H1 (cell line): ENCODE measurements around the gene RABL6. TPM values are rescaled to one million over a fixed set of nuclear protein-coding genes. Genes with fewer than 3 reads are reported as not detected.

ENCODE experiments used
- ASH2L ChIP-seq: fragments of 200-600, 300-600 bp; sonication (generic); IDR thresholded peaks from one replicate; pipeline ENCODE4 v1.7.1; 2017; ENCODE audit warnings: low read length
- BACH1 ChIP-seq: IDR thresholded peaks from 2 replicates; pipeline ENCODE4 v1.6.1; 2012; ENCODE audit warnings: low read length, improper control_type of control experiment
- CEBPB ChIP-seq: IDR thresholded peaks from 2 replicates; pipeline ENCODE4 v1.6.1; 2012; ENCODE audit warnings: low read depth, low read length
- EP300 ChIP-seq, 2 experiments: IDR thresholded peaks; 1 replicate in 1 of 2; 2 replicates in 1 of 2; pipeline ENCODE4 v1.6.1; 2011 to 2012; ENCODE audit warnings: low read depth in 2 of 2, low read length in 2 of 2, mild to moderate bottlenecking in 2 of 2, borderline replicate concordance in 1 of 2, inconsistent platforms in 1 of 2, moderate library complexity in 1 of 2
- EZH2 ChIP-seq: fragments of 200-600 bp; sonication (generic); IDR thresholded peaks from 2 replicates; pipeline ENCODE4 v1.7.1; 2012; ENCODE audit warnings: low read depth, mild to moderate bottlenecking, moderate library complexity, low read length, inconsistent platforms; ENCODE audit not compliant: severe bottlenecking
- FOSL1 ChIP-seq: IDR thresholded peaks from 2 replicates; pipeline ENCODE4 v1.6.1; 2011; ENCODE audit warnings: mild to moderate bottlenecking, low read depth, low read length, moderate library complexity; ENCODE audit not compliant: insufficient read depth
- KDM1A ChIP-seq: fragments of 200-600, 300-600 bp; sonication (generic); IDR thresholded peaks from 2 replicates; pipeline ENCODE4 v1.7.1; 2016; ENCODE audit warnings: mild to moderate bottlenecking, low read length, borderline replicate concordance
- KDM4A ChIP-seq: IDR thresholded peaks from one replicate; pipeline ENCODE4 v1.7.1; 2012; ENCODE audit warnings: low read depth, mild to moderate bottlenecking, moderate library complexity, low read length, inconsistent platforms; ENCODE audit not compliant: severe bottlenecking
- KDM5A ChIP-seq: fragments of 200-600 bp; IDR thresholded peaks from 2 replicates; pipeline ENCODE4 v1.7.1; 2012; ENCODE audit warnings: mild to moderate bottlenecking, low read length, inconsistent platforms, mixed read lengths
- NRF1 ChIP-seq: IDR thresholded peaks from 2 replicates; pipeline ENCODE4 v1.6.1; 2011; ENCODE audit warnings: mild to moderate bottlenecking, low read depth, low read length, improper control_type of control experiment
- POLR2A ChIP-seq, 2 experiments: IDR thresholded peaks; 1 replicate in 1 of 2; 2 replicates in 1 of 2; pipeline ENCODE4 v1.6.1; 2011; ENCODE audit warnings: low read depth in 2 of 2, low read length in 2 of 2, mild to moderate bottlenecking in 2 of 2; ENCODE audit errors: control extremely low read depth in 1 of 2
- POLR2AphosphoS5 ChIP-seq: IDR thresholded peaks from 2 replicates; pipeline ENCODE4 v1.6.1; 2011; ENCODE audit warnings: low read depth, low read length
- RXRA ChIP-seq: IDR thresholded peaks from 2 replicates; pipeline ENCODE4 v1.6.1; 2011; ENCODE audit warnings: low read depth, mild to moderate bottlenecking, low read length, moderate library complexity; ENCODE audit not compliant: insufficient read depth
- SAP30 ChIP-seq: fragments of 300-600 bp; sonication (generic); IDR thresholded peaks from 2 replicates; pipeline ENCODE4 v1.7.1; 2012; ENCODE audit warnings: low read length, moderate library complexity, mild to moderate bottlenecking, inconsistent platforms; ENCODE audit not compliant: insufficient read depth, insufficient replicate concordance
- TBP ChIP-seq: IDR thresholded peaks from 2 replicates; pipeline ENCODE4 v1.6.1; 2011; ENCODE audit warnings: low read depth, low read length, improper control_type of control experiment
- USF2 ChIP-seq: IDR thresholded peaks from 2 replicates; pipeline ENCODE4 v1.6.1; 2011; ENCODE audit warnings: low read length, improper control_type of control experiment
- YY1 ChIP-seq: IDR thresholded peaks from 2 replicates; pipeline ENCODE4 v1.6.1; 2011; ENCODE audit warnings: low read depth, mild to moderate bottlenecking, low read length
- polyA plus RNA-seq, 7 experiments: library from polyadenylated mRNA; depleted of rRNA in 3 of 7; stranded (reverse) in 5 of 7; unstranded in 2 of 7; fragments of >200 nt in 5 of 7; fragments of 200-250 nt in 2 of 7; gene quantifications; 1 replicate in 5 of 7; 2 replicates in 1 of 7; 4 replicates in 1 of 7; pipeline versions ENCODE4 v1.2.1 to v1.2.3, GENCODE V29; 2011 to 2013; ENCODE audit warnings: missing spikeins in 2 of 7, mixed read lengths in 2 of 7
- total RNA-seq: library from RNA; stranded (reverse); fragmentation: NEBNext Ultra II Directional; extraction: Animal tissue kit (Norgen Biotek cat#: 25700); gene quantifications from 2 replicates; pipeline ENCODE4 v1.2.1, GENCODE V29; 2021
- TF ChIP-seq, protein P1 (sequence below): IDR thresholded peaks from 2 replicates; pipeline ENCODE4 v1.6.1; 2012; ENCODE audit warnings: inconsistent platforms

The RABL6 gene
- total and polyA plus RNA-seq, 2 of the 8 experiments (the other 6 are each of a cell fraction or from before 2014, with no cell fraction given) = 70.1 to 130 TPM

DNA sequence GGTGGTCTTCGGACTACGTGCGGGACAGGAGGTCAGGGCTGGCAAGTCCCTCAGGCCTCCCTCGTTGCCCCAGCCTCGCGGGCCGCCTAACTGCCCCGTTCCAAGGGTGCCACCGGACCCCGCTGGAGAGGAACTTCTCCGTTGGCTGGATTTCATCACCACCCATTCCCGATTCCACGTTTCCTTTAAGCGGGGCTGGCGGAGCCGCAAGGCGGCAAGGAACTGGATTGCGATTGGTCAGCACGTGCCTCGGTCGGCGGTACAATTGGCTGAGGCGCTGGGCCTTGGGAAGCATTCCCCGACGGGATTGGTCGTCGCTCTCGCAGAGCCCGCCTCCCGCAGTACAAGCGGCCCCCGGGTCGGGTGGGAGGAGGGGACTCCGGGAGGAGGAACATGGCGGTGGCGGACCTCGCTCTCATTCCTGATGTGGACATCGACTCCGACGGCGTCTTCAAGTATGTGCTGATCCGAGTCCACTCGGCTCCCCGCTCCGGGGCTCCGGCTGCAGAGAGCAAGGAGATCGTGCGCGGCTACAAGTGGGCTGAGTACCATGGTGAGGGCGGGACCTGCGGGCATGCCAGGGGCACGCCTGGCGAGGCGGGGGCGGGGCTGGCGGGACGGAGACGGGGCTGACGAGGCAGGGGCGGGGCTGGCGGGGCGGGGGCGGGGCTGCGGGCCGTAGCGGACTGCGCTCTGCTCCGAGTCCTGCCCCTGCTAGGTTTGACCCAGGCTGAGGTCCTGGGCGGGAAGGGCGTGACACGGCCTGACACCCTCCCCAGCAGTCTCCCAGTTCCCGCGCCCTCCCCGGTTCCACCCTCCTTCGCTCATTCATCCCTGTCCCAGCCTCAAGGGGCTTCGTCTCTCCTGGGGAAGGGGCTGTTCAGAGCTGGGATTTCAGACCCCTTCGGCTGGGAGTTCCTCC, 41.6 kb downstream of the RABL6 start, which contains the start of gene PHPT1 (continued):
- no peak for TF ChIP-seq EZH2
- TF ChIP-seq KDM1A = no peak
- TF ChIP-seq KDM5A = peak; percentile 34; the same call in 1 of the 2 replicates
- TF ChIP-seq EP300 (IDR thresholded peaks at IDR 0.05; ENCODE audit: borderline replicate concordance in 1 of 2, low read depth in 2 of 2, low read length in 2 of 2) = no peak
- peak; percentile 55 for TF ChIP-seq ASH2L
- TF ChIP-seq USF2 = peak; percentile 60; the same call in 1 of the 2 replicates
- TF ChIP-seq CEBPB = peak; percentile 87
- no peak for TF ChIP-seq BACH1
- TF ChIP-seq KDM4A = no peak
- peak; percentile 38 for TF ChIP-seq SAP30
- TF ChIP-seq, protein P1, sequence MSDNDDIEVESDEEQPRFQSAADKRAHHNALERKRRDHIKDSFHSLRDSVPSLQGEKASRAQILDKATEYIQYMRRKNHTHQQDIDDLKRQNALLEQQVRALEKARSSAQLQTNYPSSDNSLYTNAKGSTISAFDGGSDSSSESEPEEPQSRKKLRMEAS = peak; percentile 60
- TF ChIP-seq NRF1 = no peak
- TF ChIP-seq POLR2A (IDR thresholded peaks at IDR 0.05; ENCODE audit: control extremely low read depth in 1 of 2, low read depth in 2 of 2, low read length in 2 of 2) = peak in 1 of 2 experiments; percentile 99; a peak in 2 of 3 replicates
- no peak for TF ChIP-seq RXRA
- peak; percentile 80 for TF ChIP-seq TBP
- TF ChIP-seq FOSL1 = no peak
- peak; percentile 94 for TF ChIP-seq POLR2AphosphoS5
- TF ChIP-seq YY1 = peak; percentile 88
